IMR-90 (cell line): ENCODE results near the gene RUNX1. TPM values are rescaled to one million over a fixed set of nuclear protein-coding genes. Genes with fewer than 3 reads are reported as not detected.

ENCODE experiments used
- ATAC-seq: fragments of 200-7000 bp; cut with Tn5 transposase; 2 replicates; pipeline ENCODE4 v1.9.1; 2020; ENCODE audit warnings: low read depth, mild to moderate bottlenecking, moderate library complexity
- BruUV-seq: library from RNA; stranded (reverse); fragments of 400-500 nt; replicated peaks from 2 replicates; lab custom pipeline; 2021; lab: Mats Ljungman, UMichigan
- CTCF ChIA-PET: fragments of 300-600 bp; formaldehyde crosslinking; extraction: SDS; loops from one replicate; lab custom pipeline; 2021; ENCODE audit warnings: antibody characterized with exemption; lab: Yijun Ruan, JAX
- POLR2A ChIA-PET: fragments of 300-600 bp; sonication (Branson Sonifier 250); formaldehyde crosslinking; loops from one replicate; lab custom pipeline; 2022; ENCODE audit warnings: antibody characterized with exemption; ENCODE audit not compliant: unreplicated experiment; lab: Charles Lee
- DNase-seq: peaks from one replicate; pipeline ENCODE4 v3.0.0; 2013
- H2AFZ ChIP-seq: replicated peaks from 2 replicates; pipeline ENCODE3; 2013; ENCODE audit warnings: low read length, mild to moderate bottlenecking; ENCODE audit not compliant: poor library complexity
- H2AK5ac ChIP-seq: 2 replicates; pipeline ENCODE4 v1.6.1; 2013; ENCODE audit warnings: low read depth, low read length, inconsistent platforms
- H2AK9ac ChIP-seq: replicated peaks from 2 replicates; pipeline ENCODE3; 2013; ENCODE audit warnings: mild to moderate bottlenecking, low read depth, low read length, moderate library complexity; ENCODE audit not compliant: poor library complexity
- H2BK120ac ChIP-seq: 2 replicates; pipeline ENCODE4 v1.6.1; 2013; ENCODE audit warnings: low read depth, low read length, inconsistent platforms
- H2BK15ac ChIP-seq: 3 replicates; pipeline ENCODE4 v1.6.1; 2013; ENCODE audit warnings: low read depth, low read length, inconsistent platforms
- H2BK20ac ChIP-seq: 2 replicates; pipeline ENCODE4 v1.6.1; 2013; ENCODE audit warnings: low read depth, mild to moderate bottlenecking, inconsistent platforms, low read length, moderate library complexity
- H2BK5ac ChIP-seq: 2 replicates; pipeline ENCODE4 v1.6.1; 2013; ENCODE audit warnings: mild to moderate bottlenecking, low read depth, low read length, inconsistent platforms; ENCODE audit not compliant: poor library complexity, severe bottlenecking
- H3K14ac ChIP-seq: replicated peaks from 2 replicates; pipeline ENCODE4 v1.6.1; 2013; ENCODE audit warnings: low read depth, low read length, inconsistent platforms
- H3K18ac ChIP-seq: 2 replicates; pipeline ENCODE4 v1.6.1; 2013; ENCODE audit warnings: low read depth, low read length, control low read depth
- H3K23ac ChIP-seq: 2 replicates; pipeline ENCODE4 v1.6.1; 2013; ENCODE audit warnings: low read depth, low read length, inconsistent platforms
- H3K27ac ChIP-seq: 2 replicates; pipeline ENCODE4 v1.5.1; 2013; ENCODE audit warnings: mild to moderate bottlenecking, control low read depth, low read length; ENCODE audit not compliant: insufficient read depth
- H3K27me3 ChIP-seq: 2 replicates; pipeline ENCODE4 v1.6.1; 2013; ENCODE audit warnings: low read length; ENCODE audit not compliant: control insufficient read depth, insufficient read depth
- H3K36me3 ChIP-seq: 2 replicates; pipeline ENCODE4 v1.6.1; 2013; ENCODE audit warnings: low read length, mixed read lengths; ENCODE audit not compliant: control insufficient read depth, insufficient read depth
- H3K4ac ChIP-seq: 2 replicates; pipeline ENCODE4 v1.6.1; 2013; ENCODE audit warnings: low read depth, low read length, inconsistent platforms
- H3K4me1 ChIP-seq: 2 replicates; pipeline ENCODE4 v1.6.1; 2013; ENCODE audit warnings: low read length, mixed read lengths; ENCODE audit not compliant: control insufficient read depth, insufficient read depth
- H3K4me2 ChIP-seq: 2 replicates; pipeline ENCODE4 v1.6.1; 2013; ENCODE audit warnings: low read depth, mild to moderate bottlenecking, control low read depth, low read length, moderate library complexity
- H3K4me3 ChIP-seq: 2 replicates; pipeline ENCODE4 v1.5.1; 2013; ENCODE audit warnings: low read depth, mild to moderate bottlenecking, control low read depth, low read length, moderate library complexity; ENCODE audit not compliant: insufficient read depth
- H3K56ac ChIP-seq: 2 replicates; pipeline ENCODE4 v1.6.1; 2013; ENCODE audit warnings: low read length, inconsistent platforms; ENCODE audit not compliant: insufficient read depth; ENCODE audit errors: extremely low read depth
- H3K79me1 ChIP-seq, 2 experiments: 2 replicates each; pipeline ENCODE4 v1.6.1; 2013; ENCODE audit warnings: low read length in 2 of 2, inconsistent platforms in 1 of 2, low read depth in 1 of 2
- H3K9ac ChIP-seq: 2 replicates; pipeline ENCODE4 v1.6.1; 2013; ENCODE audit warnings: low read depth, low read length, control low read depth
- H3K9me1 ChIP-seq: 2 replicates; pipeline ENCODE4 v1.6.1; 2013; ENCODE audit warnings: low read length, inconsistent platforms; ENCODE audit not compliant: insufficient read depth
- H3K9me3 ChIP-seq: 2 replicates; pipeline ENCODE4 v1.6.1; 2013; ENCODE audit warnings: low read length; ENCODE audit not compliant: control insufficient read depth, insufficient read depth
- H4K20me1 ChIP-seq: 2 replicates; pipeline ENCODE4 v1.6.1; 2013; ENCODE audit warnings: low read length, inconsistent platforms; ENCODE audit not compliant: insufficient read depth
- H4K5ac ChIP-seq: 2 replicates; pipeline ENCODE4 v1.6.1; 2013; ENCODE audit warnings: mild to moderate bottlenecking, low read depth, low read length, control low read depth
- H4K8ac ChIP-seq, 2 experiments: 2 replicates each; pipeline ENCODE4 v1.6.1; 2013; ENCODE audit warnings: low read depth in 2 of 2, low read length in 2 of 2, control low read depth in 1 of 2, inconsistent platforms in 1 of 2
- H4K91ac ChIP-seq: 2 replicates; pipeline ENCODE4 v1.6.1; 2013; ENCODE audit warnings: low read depth, low read length, inconsistent platforms; ENCODE audit not compliant: insufficient read depth
- FOS ChIP-seq: fragments of 150-350 bp; IDR thresholded peaks from 2 replicates; pipeline ENCODE4 v1.6.1; 2016; ENCODE audit warnings: low read depth, low read length
- MAFK ChIP-seq: IDR thresholded peaks from 2 replicates; pipeline ENCODE4 v1.6.1; 2012; ENCODE audit warnings: low read depth, low read length, improper control_type of control experiment
- MXI1 ChIP-seq: IDR thresholded peaks from 2 replicates; pipeline ENCODE4 v1.6.1; 2012; ENCODE audit warnings: low read depth, mild to moderate bottlenecking, low read length, moderate library complexity, borderline replicate concordance
- RFX5 ChIP-seq: IDR thresholded peaks from 2 replicates; pipeline ENCODE4 v1.8.0; 2012; ENCODE audit warnings: low read depth, mild to moderate bottlenecking, low read length, moderate library complexity
- WGBS, 2 experiments: methylation state at CpG; one replicate each; pipeline versions ENCODE4 v1.1.5 to v1.1.7; 2013; ENCODE audit warnings: missing lambda C conversion rate in 2 of 2; ENCODE audit not compliant: insufficient read length in 1 of 2; ENCODE audit errors: extremely low coverage in 2 of 2; 5-methylcytosine and 5-hydroxymethylcytosine counted together
- dilution Hi-C: fragments of 300-500 bp; cut with HindIII; formaldehyde crosslinking; loops from one replicate; pipeline ENCODE4 v1.14.3; 2018; ENCODE audit warnings: low sequenced_read_pairs; ENCODE audit not compliant: unreplicated experiment
- in situ Hi-C: fragments of 300-500 bp; cut with MboI; formaldehyde crosslinking; loops from 3 replicates; pipeline ENCODE4 v1.14.3; 2019; ENCODE audit warnings: low sequenced_read_pairs, inconsistent platforms, mixed read lengths
- intact Hi-C: fragments of 100-400 bp; cut with micrococcal nuclease; formaldehyde crosslinking; loops from 2 replicates; pipeline ENCODE4 v1.10.0; 2022
- polyA plus RNA-seq, 3 experiments: library from polyadenylated mRNA; depleted of rRNA; stranded (reverse); fragments of >200 nt; gene quantifications; 2 replicates each; pipeline ENCODE4 v1.2.3, GENCODE V29; 2012; ENCODE audit warnings: low replicate concordance in 1 of 3
- total RNA-seq: library from RNA; depleted of rRNA; stranded (reverse); fragments of >200 nt; gene quantifications from 2 replicates; pipeline ENCODE4 v1.2.3, GENCODE V29; 2012

RUNX1 gene
- total and polyA plus RNA-seq, 2 of the 4 experiments (the other 2 are of a cell fraction) = 34.5 to 56.5 TPM

- ATAC-seq = peak; percentile 68
- no peak overlapping the region for H2BK120ac ChIP-seq
- peaks cover 80% of the 10 kb centered on the region for H3K36me3 ChIP-seq
- intact Hi-C loops (loop anchor here (5.0 kb wide), 1 partner anchor 58 kb away; no protein-coding TSS in a partner anchor), in situ Hi-C loops (no loop called here), dilution Hi-C loops (no loop called here)
- H3K4ac ChIP-seq = 0 out of 2 replicates have a peak overlapping the region, but pooled peaks have one; percentile 15
- H2AK5ac ChIP-seq = peak overlapping the region; percentile 13
- H2BK20ac ChIP-seq = no peak overlapping the region
- H3K14ac ChIP-seq = peak overlapping the region; percentile 21; the same call in 1 of the 2 replicates
- no TSS peak for BruUV-seq
- H3K4me1 ChIP-seq = peaks cover 23% of the 10 kb centered on the region
- H2AK9ac ChIP-seq = peak overlapping the region; percentile 15
- no peak overlapping the region for H4K8ac ChIP-seq
- H3K9ac ChIP-seq = no peak overlapping the region
- no peak overlapping the region for H4K91ac ChIP-seq
- H3K4me2 ChIP-seq = no peak overlapping the region
- H3K27ac ChIP-seq = peak overlapping the region; percentile 8; the same call in 1 of the 2 replicates
- ChIA-PET CTCF (interaction anchor here (0.6 to 1.1 kb wide), 3 partner anchors 27 to 1155 kb away, joined by 3 read pairs; no protein-coding TSS in a partner anchor), POLR2A (interaction anchor here (0.6 kb wide), 1 partner anchor 17 kb away, joined by 5 read pairs; no protein-coding TSS in a partner anchor)
- TF ChIP-seq MXI1 (peak; percentile 36; the same call in 1 of the 2 replicates), FOS (0 out of 2 replicates have a peak, but pooled peaks have one; percentile 18), MAFK (0 out of 2 replicates have a peak, but pooled peaks have one; percentile 2), RFX5 (no peak)
- peak overlapping the region; percentile 35 for H2BK5ac ChIP-seq
- no peak overlapping the region for H2BK15ac ChIP-seq
- H3K56ac ChIP-seq = no peak overlapping the region
- H3K18ac ChIP-seq = no peak overlapping the region
- peaks cover 99% of the 10 kb centered on the region for H4K20me1 ChIP-seq
- 10% methylated on average over 2 of the region's 20 CpGs; no CpG with 5 or more reads in 1 of the 2 experiments for WGBS, 2 experiments
- peaks cover 44 to 93% of the 10 kb centered on the region in 2 experiments for H3K79me1 ChIP-seq
- H4K5ac ChIP-seq = no peak overlapping the region
- no peak overlapping the region for H3K4me3 ChIP-seq
- H2AFZ ChIP-seq = peak overlapping the region; percentile 9
- H3K23ac ChIP-seq = peak overlapping the region; percentile 24; the same call in 1 of the 2 replicates
- no peaks in the 10 kb centered on the region for H3K27me3 ChIP-seq
- H3K9me1 ChIP-seq = peaks cover 63% of the 10 kb centered on the region
- DNase-seq = peak; percentile 68
- H3K9me3 ChIP-seq = no peaks in the 10 kb centered on the region
Measured at GRCh38 chr21:34865400-34866241, 183.5 kb downstream of the RUNX1 start.
